Mesenchymal stem cell (in vitro differentiated cells and primary cell): ENCODE measurements around the gene DNAJC5G.

Experiments
- DNase-seq: peaks from one replicate; pipeline ENCODE4 v3.0.0-alpha.2; 2013
- H2AFZ ChIP-seq: one replicate; pipeline ENCODE4 v1.6.1; 2013; ENCODE audit warnings: low read depth, mild to moderate bottlenecking, control low read depth, inconsistent platforms, low read length, moderate library complexity
- H2AK5ac ChIP-seq: 2 replicates; pipeline ENCODE4 v1.6.1; 2013; ENCODE audit warnings: low read length, moderate library complexity, mild to moderate bottlenecking, inconsistent platforms; ENCODE audit not compliant: severe bottlenecking
- H2BK120ac ChIP-seq: one replicate; pipeline ENCODE4 v1.6.1; 2013; ENCODE audit warnings: low read depth, mild to moderate bottlenecking, inconsistent platforms, low read length, moderate library complexity
- H2BK12ac ChIP-seq, 2 experiments: one replicate each; pipeline ENCODE4 v1.6.1; 2013; ENCODE audit warnings: inconsistent platforms in 2 of 2, low read length in 2 of 2, mild to moderate bottlenecking in 2 of 2, moderate library complexity in 2 of 2, control low read depth in 1 of 2
- H2BK15ac ChIP-seq: one replicate; pipeline ENCODE4 v1.6.1; 2013; ENCODE audit warnings: mild to moderate bottlenecking, low read depth, inconsistent platforms; ENCODE audit not compliant: poor library complexity, severe bottlenecking
- H2BK5ac ChIP-seq: 2 replicates; pipeline ENCODE4 v1.6.1; 2013; ENCODE audit warnings: low read depth, mild to moderate bottlenecking, low read length, control low read depth, inconsistent platforms; ENCODE audit not compliant: poor library complexity, severe bottlenecking
- H3K14ac ChIP-seq, 2 experiments: one replicate each; pipeline ENCODE4 v1.6.1; 2013; ENCODE audit warnings: inconsistent platforms in 2 of 2, low read length in 2 of 2, control low read depth in 1 of 2, mild to moderate bottlenecking in 1 of 2, moderate library complexity in 1 of 2
- H3K18ac ChIP-seq, 2 experiments: one replicate each; pipeline ENCODE4 v1.6.1; 2013; ENCODE audit warnings: inconsistent platforms in 2 of 2, low read length in 2 of 2, control low read depth in 1 of 2, low read depth in 1 of 2, mild to moderate bottlenecking in 1 of 2
- H3K23ac ChIP-seq, 2 experiments: one replicate each; pipeline ENCODE4 v1.6.1; 2013; ENCODE audit warnings: inconsistent platforms in 2 of 2, low read length in 2 of 2, mild to moderate bottlenecking in 2 of 2, moderate library complexity in 2 of 2, control low read depth in 1 of 2
- H3K27ac ChIP-seq: 2 replicates; pipeline ENCODE4 v1.5.1; 2013; ENCODE audit warnings: mild to moderate bottlenecking, moderate library complexity, low read length, control low read depth, inconsistent platforms; ENCODE audit not compliant: poor library complexity, severe bottlenecking
- H3K27me3 ChIP-seq, 2 experiments: 2 replicates each; pipeline versions ENCODE4 v1.6.1 to v1.7.0; 2013; ENCODE audit warnings: low read length in 2 of 2, mild to moderate bottlenecking in 2 of 2, moderate library complexity in 2 of 2, control low read depth in 1 of 2, inconsistent platforms in 1 of 2; ENCODE audit not compliant: control insufficient read depth in 1 of 2, insufficient read depth in 1 of 2
- H3K36me3 ChIP-seq, 2 experiments: 2 replicates each; pipeline versions ENCODE4 v1.6.1 to v1.7.0; 2013; ENCODE audit warnings: low read length in 2 of 2, control low read depth in 1 of 2, inconsistent platforms in 1 of 2, low read depth in 1 of 2, mild to moderate bottlenecking in 1 of 2; ENCODE audit not compliant: insufficient read depth in 2 of 2, control insufficient read depth in 1 of 2
- H3K4ac ChIP-seq, 2 experiments: one replicate each; pipeline ENCODE4 v1.6.1; 2013; ENCODE audit warnings: inconsistent platforms in 2 of 2, low read length in 2 of 2, mild to moderate bottlenecking in 2 of 2, moderate library complexity in 2 of 2, control low read depth in 1 of 2, low read depth in 1 of 2
- H3K4me1 ChIP-seq: 2 replicates; pipeline ENCODE4 v1.6.1; 2013; ENCODE audit warnings: low read depth, low read length, control low read depth; ENCODE audit not compliant: control insufficient read depth, insufficient read depth
- H3K4me2 ChIP-seq: 2 replicates; pipeline ENCODE4 v1.6.1; 2013; ENCODE audit warnings: low read length, mild to moderate bottlenecking, inconsistent platforms; ENCODE audit not compliant: poor library complexity, severe bottlenecking
- H3K4me3 ChIP-seq, 2 experiments: 2 replicates each; pipeline versions ENCODE4 v1.5.1 to v1.7.0; 2013; ENCODE audit warnings: low read length in 2 of 2, mild to moderate bottlenecking in 2 of 2, control low read depth in 1 of 2, low read depth in 1 of 2; ENCODE audit not compliant: insufficient read depth in 1 of 2
- H3K79me1 ChIP-seq: replicated peaks from 2 replicates; pipeline ENCODE4 v1.6.1; 2013; ENCODE audit warnings: mild to moderate bottlenecking, control low read depth, low read length, inconsistent platforms; ENCODE audit not compliant: poor library complexity, severe bottlenecking
- H3K9ac ChIP-seq: 2 replicates; pipeline ENCODE4 v1.7.0; 2013; ENCODE audit warnings: mild to moderate bottlenecking, low read length, moderate library complexity
- H3K9me3 ChIP-seq: 2 replicates; pipeline ENCODE4 v1.7.0; 2013; ENCODE audit warnings: mild to moderate bottlenecking, low read length; ENCODE audit not compliant: control insufficient read depth
- H4K8ac ChIP-seq: one replicate; pipeline ENCODE4 v1.6.1; 2013; ENCODE audit warnings: inconsistent platforms, mild to moderate bottlenecking, low read length, moderate library complexity
- H4K91ac ChIP-seq: one replicate; pipeline ENCODE4 v1.6.1; 2013; ENCODE audit warnings: mild to moderate bottlenecking, low read length, inconsistent platforms
- WGBS: methylation state at CpG from one replicate; pipeline ENCODE4 v1.1.7; 2013; ENCODE audit warnings: mixed read lengths; 5-methylcytosine and 5-hydroxymethylcytosine counted together

DNAJC5G gene

DNA sequence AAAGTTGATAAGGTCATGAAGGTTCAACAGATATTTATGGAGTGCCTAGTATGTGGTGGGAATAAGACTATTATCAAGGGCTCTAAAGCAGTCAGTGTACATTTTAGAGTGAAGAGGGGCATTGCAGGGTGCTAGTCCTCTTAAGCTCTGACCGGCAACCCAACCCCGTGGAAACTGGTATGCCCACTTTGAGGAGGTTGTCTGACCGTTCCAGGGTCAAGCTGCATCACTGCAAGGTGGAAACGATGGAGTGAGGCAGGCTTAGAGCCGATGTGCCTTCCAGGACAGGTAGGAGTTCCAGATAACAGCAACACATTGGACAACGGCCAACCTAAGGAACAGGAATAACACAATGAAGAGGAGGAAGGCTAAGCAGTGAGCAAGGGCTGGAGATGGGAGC lies 34.4 kb downstream of the DNAJC5G start:
- WGBS, result 97% methylated on average over 6 of the region's 6 CpGs
- no peak overlapping the region for H3K9ac ChIP-seq
- H3K79me1 ChIP-seq, result peaks cover 1% of the 10 kb centered on the region
- H3K23ac ChIP-seq, result no peak overlapping the region
- peaks cover 40 to 44% of the 10 kb centered on the region in 2 experiments for H3K27me3 ChIP-seq
- H2BK15ac ChIP-seq, result no peak overlapping the region
- no peak overlapping the region for H4K8ac ChIP-seq
- no peak overlapping the region for H3K27ac ChIP-seq
- peaks cover 14 to 34% of the 10 kb centered on the region in 2 experiments for H3K36me3 ChIP-seq
- H3K18ac ChIP-seq, result no peak overlapping the region
- H2AFZ ChIP-seq, result no peak overlapping the region
- no peak overlapping the region for H2BK12ac ChIP-seq
- H4K91ac ChIP-seq, result no peak overlapping the region
- H3K4ac ChIP-seq, result no peak overlapping the region
- H2BK5ac ChIP-seq, result no peak overlapping the region
- H3K4me1 ChIP-seq, result peaks cover 16% of the 10 kb centered on the region
- no peak overlapping the region for H2BK120ac ChIP-seq
- no peak overlapping the region for H3K4me3 ChIP-seq
- H3K14ac ChIP-seq, result no peak overlapping the region
- H2AK5ac ChIP-seq, result no peak overlapping the region
- H3K4me2 ChIP-seq, result no peak overlapping the region
- H3K9me3 ChIP-seq, result peaks cover 4% of the 10 kb centered on the region
- no peak for DNase-seq

DNA sequence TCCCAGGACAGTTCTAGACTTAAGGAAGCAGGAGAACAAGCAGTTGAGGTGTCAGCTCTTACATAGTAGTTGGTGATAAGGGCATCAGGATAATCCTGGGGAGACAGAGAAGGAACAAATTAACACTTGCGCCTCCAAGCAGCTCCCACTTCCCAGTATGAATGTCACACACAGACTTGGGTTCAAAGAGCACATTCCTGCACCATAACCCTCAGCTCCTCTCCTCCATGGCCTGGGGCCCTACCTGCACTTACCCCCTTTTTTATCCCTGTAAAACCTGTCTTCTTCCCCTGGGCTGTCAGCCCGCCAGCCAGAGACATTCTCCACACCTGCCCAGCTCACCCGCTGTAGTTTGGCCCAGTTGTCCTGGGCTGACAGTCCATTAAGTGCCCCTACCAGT lies 36.9 kb downstream of the DNAJC5G start:
- WGBS, result 100% methylated on average over 3 of the region's 3 CpGs
- H2BK12ac ChIP-seq, result no peak overlapping the region
- H3K18ac ChIP-seq, result no peak overlapping the region
- H2AFZ ChIP-seq, result no peak overlapping the region
- DNase-seq, result no peak
- H2BK15ac ChIP-seq, result no peak overlapping the region
- no peak overlapping the region for H3K27ac ChIP-seq
- no peaks in the 10 kb centered on the region for H3K9me3 ChIP-seq
- H3K79me1 ChIP-seq, result peaks cover 8% of the 10 kb centered on the region
- H3K4me1 ChIP-seq, result peaks cover 13% of the 10 kb centered on the region
- no peak overlapping the region for H3K4ac ChIP-seq
- H3K4me3 ChIP-seq, result no peak overlapping the region
- no peak overlapping the region for H2BK120ac ChIP-seq
- no peak overlapping the region for H4K91ac ChIP-seq
- no peak overlapping the region for H3K14ac ChIP-seq
- peaks cover 16 to 19% of the 10 kb centered on the region in 2 experiments for H3K27me3 ChIP-seq
- H3K23ac ChIP-seq, result no peak overlapping the region
- no peak overlapping the region for H2AK5ac ChIP-seq
- H3K36me3 ChIP-seq, result peaks cover 28 to 53% of the 10 kb centered on the region in 2 experiments
- H3K9ac ChIP-seq, result no peak overlapping the region
- H4K8ac ChIP-seq, result no peak overlapping the region
- no peak overlapping the region for H3K4me2 ChIP-seq
- no peak overlapping the region for H2BK5ac ChIP-seq

DNA sequence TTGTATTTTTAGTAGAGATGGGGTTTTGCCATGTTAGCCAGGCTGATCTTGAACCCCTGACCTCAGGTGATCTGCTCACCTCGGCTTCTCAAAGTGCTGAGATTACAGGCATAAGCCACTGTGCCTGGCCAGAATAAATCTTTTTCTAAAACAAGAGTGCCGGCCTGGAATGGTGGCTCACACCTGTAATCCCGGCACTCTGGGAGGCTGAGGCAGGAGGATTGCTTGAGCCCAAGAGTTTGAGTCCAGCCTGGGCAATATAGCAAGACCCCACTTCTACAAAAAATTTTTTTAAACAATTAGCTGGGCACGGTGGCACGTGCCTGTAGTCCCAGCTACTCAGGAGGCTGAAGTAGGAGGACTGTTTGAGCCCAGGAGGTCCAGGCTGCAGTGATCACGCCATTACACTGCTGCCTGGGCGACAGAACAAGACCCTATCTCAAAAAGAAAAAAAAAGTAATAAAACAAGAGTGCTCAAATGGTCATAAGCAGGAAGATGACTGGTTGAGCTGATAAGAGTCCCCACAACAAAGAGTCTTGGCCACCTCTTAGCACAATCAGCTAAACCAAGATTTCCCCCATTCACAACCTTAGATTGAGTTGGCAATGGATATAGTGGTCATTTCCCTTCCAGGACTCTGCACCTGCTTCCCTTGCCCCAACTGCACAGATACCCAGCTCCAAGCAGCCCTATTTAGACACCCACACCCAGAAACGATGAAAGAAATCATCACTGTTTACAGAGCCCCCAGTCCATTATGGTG lies 38.8 kb downstream of the DNAJC5G start:
- Histone ChIP-seq H3K14ac (no peak overlapping the region), H2AFZ (no peak overlapping the region), H3K4me2 (no peak overlapping the region), H2BK12ac (no peak overlapping the region), H3K36me3 (peaks cover 35 to 55% of the 10 kb centered on the region in 2 experiments), H3K4ac (no peak overlapping the region), H3K23ac (no peak overlapping the region), H3K79me1 (peaks cover 13% of the 10 kb centered on the region), H2BK15ac (no peak overlapping the region), H4K8ac (no peak overlapping the region), H2AK5ac (no peak overlapping the region), H3K27me3 (no peaks in the 10 kb centered on the region), H3K9me3 (no peaks in the 10 kb centered on the region), H3K4me3 (no peak overlapping the region), H3K18ac (no peak overlapping the region), H2BK5ac (no peak overlapping the region), H3K4me1 (no peaks in the 10 kb centered on the region), H4K91ac (no peak overlapping the region), H3K27ac (no peak overlapping the region), H2BK120ac (no peak overlapping the region), H3K9ac (no peak overlapping the region)
- no peak for DNase-seq
- 98% methylated on average over 5 of the region's 8 CpGs for WGBS

DNA sequence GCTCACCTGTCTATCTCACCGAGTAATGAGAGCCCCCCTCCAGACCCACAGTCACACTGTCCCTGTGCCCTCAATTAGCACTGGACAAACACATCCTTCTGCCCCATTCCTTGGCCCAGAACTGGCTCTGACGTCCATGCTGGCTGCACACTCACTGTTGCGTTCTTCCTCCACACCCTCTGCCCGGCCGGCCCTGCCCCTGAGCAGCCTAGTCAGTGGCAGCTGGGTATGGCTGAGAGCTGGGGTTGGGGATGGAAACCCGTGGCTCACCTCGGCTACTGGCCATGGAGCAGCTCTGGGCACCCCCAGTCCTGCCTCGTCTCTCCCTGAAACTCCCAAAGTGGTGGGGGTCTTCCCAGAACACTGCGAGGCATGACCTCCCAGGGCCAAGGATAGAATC lies 39.5 kb downstream of the DNAJC5G start:
- WGBS, result 98% methylated on average over 9 of the region's 9 CpGs
- Histone ChIP-seq H2BK15ac (no peak overlapping the region), H2BK120ac (no peak overlapping the region), H4K91ac (no peak overlapping the region), H2AFZ (no peak overlapping the region), H2AK5ac (no peak overlapping the region), H3K36me3 (peaks cover 33 to 49% of the 10 kb centered on the region in 2 experiments), H3K4me1 (no peaks in the 10 kb centered on the region), H3K14ac (no peak overlapping the region), H3K27me3 (no peaks in the 10 kb centered on the region), H3K9me3 (no peaks in the 10 kb centered on the region), H2BK12ac (peak overlapping the region in 1 of 2 experiments; percentile 21), H3K79me1 (peaks cover 17% of the 10 kb centered on the region), H3K4me3 (no peak overlapping the region), H3K23ac (no peak overlapping the region), H3K18ac (no peak overlapping the region), H3K27ac (no peak overlapping the region), H4K8ac (no peak overlapping the region), H3K9ac (no peak overlapping the region), H2BK5ac (no peak overlapping the region), H3K4ac (no peak overlapping the region), H3K4me2 (no peak overlapping the region)
- no peak for DNase-seq
